Measurements from ENCODE around the gene SRSF9.

DNA sequence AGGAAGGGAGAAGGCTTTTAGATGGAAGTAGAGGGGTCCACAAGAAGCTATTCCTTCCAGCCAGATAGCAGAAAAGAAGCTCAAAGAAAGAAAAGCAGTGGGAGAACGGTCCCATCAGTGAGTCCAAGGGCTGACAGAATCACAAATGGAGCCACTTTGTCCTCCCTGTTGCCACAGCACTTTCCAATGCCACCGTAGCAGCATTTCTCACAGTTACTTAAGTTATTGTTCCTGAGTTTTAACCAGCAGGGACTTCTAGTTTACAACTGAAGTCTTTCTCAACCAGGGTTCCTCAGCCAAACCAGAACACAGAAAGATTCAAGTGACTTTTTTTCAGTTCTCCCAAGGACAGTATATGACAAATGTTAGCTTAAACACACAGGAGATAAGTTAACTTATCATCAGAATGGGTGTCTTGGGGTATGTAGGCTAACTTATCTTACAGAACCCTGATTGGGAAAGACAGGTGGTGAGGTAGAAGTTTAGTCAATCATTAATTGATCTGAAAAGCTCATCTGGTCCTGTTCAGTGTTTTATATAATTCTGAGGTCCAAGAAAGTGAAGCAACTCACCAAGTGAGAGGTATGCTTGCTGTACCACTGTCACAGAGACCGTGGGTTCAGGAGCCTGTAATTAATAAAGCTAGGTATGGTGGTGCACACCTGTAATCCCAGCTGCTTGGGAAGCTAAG, 16.3 kb downstream of the SRSF9 start:
- TF ChIP-seq USF2 (IDR thresholded peaks at IDR 0.05) (no peak), POLR2A (IDR thresholded peaks at IDR 0.05; ENCODE audit: low read length) (no peak)
